Brain microvascular endothelial cell (primary cell): ENCODE results near the gene ID3.

Experiments used
- DNase-seq: peaks from one replicate; pipeline ENCODE4 v3.0.0-alpha.2; 2020
- H3K27ac ChIP-seq: fragments of 250-450 bp; sonication (Bioruptor Pico); 2 replicates; pipeline ENCODE4 v1.5.1; 2020; ENCODE audit warnings: mild to moderate bottlenecking, moderate library complexity
- H3K27me3 ChIP-seq: fragments of 250-450 bp; sonication (Bioruptor Pico); replicated peaks from 2 replicates; pipeline ENCODE4 v1.5.1; 2020; ENCODE audit warnings: mild to moderate bottlenecking
- H3K36me3 ChIP-seq: fragments of 250-450 bp; sonication (Bioruptor Pico); replicated peaks from 2 replicates; pipeline ENCODE4 v1.5.1; 2020; ENCODE audit warnings: mild to moderate bottlenecking
- H3K4me3 ChIP-seq: 2 replicates; pipeline ENCODE4 v1.5.1; 2011; ENCODE audit warnings: low read depth, mild to moderate bottlenecking, control low read depth, low read length, moderate library complexity
- CTCF ChIP-seq: IDR thresholded peaks from 2 replicates; pipeline ENCODE4 v1.5.1; 2011; ENCODE audit warnings: low read depth, mild to moderate bottlenecking, moderate library complexity, low read length, control low read depth, inconsistent platforms; ENCODE audit errors: missing control alignments
- in situ Hi-C: cut with HindIII; loops from 2 replicates; pipeline ENCODE4 v1.10.0; 2017; ENCODE audit warnings: low sequenced_read_pairs, low pct_ligation_motif_present

ID3 gene

GRCh38 chr1:23524716-23525401 lies 34.4 kb downstream of the ID3 start:
- no peaks in the 10 kb centered on the region for H3K36me3 ChIP-seq
- no peaks in the 10 kb centered on the region for H3K27me3 ChIP-seq
- no peak overlapping the region for H3K4me3 ChIP-seq
- H3K27ac ChIP-seq, result no peak overlapping the region
- no peak for DNase-seq
- TF ChIP-seq CTCF, result no peak
- in situ Hi-C loops, result loop anchor here (25.0 kb wide), 1 partner anchor 113 kb away; the partner anchor contains the start of gene TCEA3

GRCh38 chr1:23524163-23524562 lies 35.1 kb downstream of the ID3 start:
- H3K4me3 ChIP-seq, result no peak overlapping the region
- DNase-seq, result no peak
- no peaks in the 10 kb centered on the region for H3K36me3 ChIP-seq
- no peak overlapping the region for H3K27ac ChIP-seq
- no peaks in the 10 kb centered on the region for H3K27me3 ChIP-seq
- TF ChIP-seq CTCF, result no peak
- in situ Hi-C loops, result loop anchor here (25.0 kb wide), 1 partner anchor 112 kb away; the partner anchor contains the start of gene TCEA3

GRCh38 chr1:23522244-23522982 lies 36.9 kb downstream of the ID3 start:
- Histone ChIP-seq H3K36me3 (no peaks in the 10 kb centered on the region), H3K27me3 (no peaks in the 10 kb centered on the region), H3K27ac (no peak overlapping the region), H3K4me3 (no peak overlapping the region)
- in situ Hi-C loops, result loop anchor here (25.0 kb wide), 1 partner anchor 110 kb away; the partner anchor contains the start of gene TCEA3
- no peak for TF ChIP-seq CTCF
- no peak for DNase-seq

GRCh38 chr1:23521588-23521987 lies 37.7 kb downstream of the ID3 start:
- no peak for TF ChIP-seq CTCF
- Histone ChIP-seq H3K27ac (no peak overlapping the region), H3K36me3 (no peaks in the 10 kb centered on the region), H3K27me3 (no peaks in the 10 kb centered on the region), H3K4me3 (no peak overlapping the region)
- in situ Hi-C loops, result loop anchor here (25.0 kb wide), 1 partner anchor 109 kb away; the partner anchor contains the start of gene TCEA3
- no peak for DNase-seq

GRCh38 chr1:23517581-23517980 lies 41.7 kb downstream of the ID3 start:
- TF ChIP-seq CTCF, result no peak
- no peak overlapping the region for H3K4me3 ChIP-seq
- no peaks in the 10 kb centered on the region for H3K36me3 ChIP-seq
- no peaks in the 10 kb centered on the region for H3K27me3 ChIP-seq
- in situ Hi-C loops, result loop anchor here (25.0 kb wide), 1 partner anchor 105 kb away; the partner anchor contains the start of gene TCEA3
- no peak for DNase-seq
- no peak overlapping the region for H3K27ac ChIP-seq
